Right lobe of liver (tissue), 6 donors: ENCODE results near the gene NADSYN1. TPM values are rescaled to one million over a fixed set of nuclear protein-coding genes. Genes with fewer than 3 reads are reported as not detected.

Experiments used
- ATAC-seq, 4 donors: fragments of 200-7000 bp; cut with Tn5 transposase; one replicate each; pipeline ENCODE4 v1.9.1; 2020; ENCODE audit warnings: mild to moderate bottlenecking in 4 of 4, moderate library complexity in 4 of 4
- DNase-seq, 3 donors: peaks; one replicate each; pipeline ENCODE4 v3.0.0-alpha.2; 2020
- H3K27ac ChIP-seq, 3 donors: fragments of 200-600 bp; one replicate each; pipeline ENCODE4 v1.8.0; 2022
- H3K27me3 ChIP-seq, 2 donors: fragments of 200-600 bp; one replicate each; pipeline ENCODE4 v1.8.0; 2022
- H3K36me3 ChIP-seq, 4 donors: fragments of 200-600 bp; sonication (generic) in 1 of 4; one replicate each; pipeline versions ENCODE4 v1.5.1 to v1.8.0; 2017 to 2022; ENCODE audit warnings: control low read depth in 1 of 4
- H3K4me1 ChIP-seq, 4 donors: fragments of 200-600 bp; sonication (generic) in 1 of 4; one replicate each; pipeline versions ENCODE4 v1.5.1 to v1.8.0; 2017 to 2022; ENCODE audit warnings: control low read depth in 1 of 4
- H3K4me3 ChIP-seq, 3 donors: fragments of 200-600 bp; one replicate each; pipeline ENCODE4 v1.8.0; 2022
- H3K9me3 ChIP-seq, 4 donors: fragments of 200-600 bp; sonication (generic) in 1 of 4; one replicate each; pipeline versions ENCODE4 v1.5.1 to v1.8.0; 2017 to 2022; ENCODE audit warnings: control low read depth in 1 of 4
- POLR2A ChIP-seq: fragments of 450-650 bp; IDR thresholded peaks from one replicate; pipeline ENCODE4 v1.6.1; 2017; ENCODE audit warnings: antibody characterized with exemption, mild to moderate bottlenecking
- WGBS: methylation state at CpG from one replicate; pipeline ENCODE4 v1.1.6; 2018; ENCODE audit warnings: low coverage, low lambda C conversion rate; ENCODE audit not compliant: insufficient coverage; ENCODE audit errors: missing lambda C conversion rate; 5-methylcytosine and 5-hydroxymethylcytosine counted together
- intact Hi-C, 2 donors: fragments of 100-400 bp; cut with DNase I; formaldehyde crosslinking; loops; one replicate each; pipeline versions ENCODE4 v1.11.2 to v1.14.1; 2022
- total RNA-seq, 6 experiments: library from RNA; depleted of rRNA in 2 of 6; stranded (reverse); fragments of >200 nt in 2 of 6; fragmentation: NEBNext Ultra II Directional in 3 of 6; extraction: Animal tissue kit (Norgen Biotek cat#: 25700) in 3 of 6; gene quantifications; one replicate each; pipeline versions ENCODE4 v1.1.0 to v1.2.4, GENCODE V29; 2016 to 2023
- TF ChIP-seq, protein P1 (sequence below), 4 donors: fragments of 200-600 bp in 3 of 4; fragments of 450-650 bp in 1 of 4; IDR thresholded peaks; one replicate each; pipeline versions ENCODE4 v1.5.1 to v1.8.0; 2016 to 2022; ENCODE audit warnings: antibody characterized with exemption in 4 of 4, mild to moderate bottlenecking in 2 of 4
- donor health status: DM: no; HTN: yes; CAD: no.
- donor health status: DM: no; HTN: no; CAD: no.
- donor health status: DM: no; HTN: no; CAD: no.
- donor health status: DM: no; HTN: yes; CAD: no.
- donor health status: DM: no; HTN: yes; CAD: no.

NADSYN1 gene
- total RNA-seq, 6 experiments from 2014 or later, result 26.4 to 54.7 (median 35.4) TPM

DNA sequence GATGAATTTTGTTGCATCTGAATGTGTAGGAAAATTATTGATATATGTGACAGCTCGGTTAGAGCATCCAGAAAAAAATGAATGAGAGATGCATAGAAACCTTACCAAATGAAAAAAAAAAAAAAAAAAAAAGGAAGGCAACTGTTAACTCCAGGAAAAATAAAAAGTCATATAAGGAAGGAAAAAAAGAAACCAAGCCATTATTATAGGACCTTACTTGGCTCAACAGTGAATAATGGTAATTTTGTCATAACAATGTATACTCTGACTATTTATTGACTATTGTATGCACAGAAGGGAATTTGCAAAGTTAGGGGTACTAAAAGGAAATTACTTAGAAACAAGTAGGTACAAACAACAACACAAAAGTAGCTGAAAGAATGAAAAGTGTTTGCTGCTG, 6.9 kb upstream of the NADSYN1 start:
- 91% methylated on average over 1 of the region's 1 CpG for WGBS
- ATAC-seq (no peak), DNase-seq (no peak)
- TF ChIP-seq, protein P1, sequence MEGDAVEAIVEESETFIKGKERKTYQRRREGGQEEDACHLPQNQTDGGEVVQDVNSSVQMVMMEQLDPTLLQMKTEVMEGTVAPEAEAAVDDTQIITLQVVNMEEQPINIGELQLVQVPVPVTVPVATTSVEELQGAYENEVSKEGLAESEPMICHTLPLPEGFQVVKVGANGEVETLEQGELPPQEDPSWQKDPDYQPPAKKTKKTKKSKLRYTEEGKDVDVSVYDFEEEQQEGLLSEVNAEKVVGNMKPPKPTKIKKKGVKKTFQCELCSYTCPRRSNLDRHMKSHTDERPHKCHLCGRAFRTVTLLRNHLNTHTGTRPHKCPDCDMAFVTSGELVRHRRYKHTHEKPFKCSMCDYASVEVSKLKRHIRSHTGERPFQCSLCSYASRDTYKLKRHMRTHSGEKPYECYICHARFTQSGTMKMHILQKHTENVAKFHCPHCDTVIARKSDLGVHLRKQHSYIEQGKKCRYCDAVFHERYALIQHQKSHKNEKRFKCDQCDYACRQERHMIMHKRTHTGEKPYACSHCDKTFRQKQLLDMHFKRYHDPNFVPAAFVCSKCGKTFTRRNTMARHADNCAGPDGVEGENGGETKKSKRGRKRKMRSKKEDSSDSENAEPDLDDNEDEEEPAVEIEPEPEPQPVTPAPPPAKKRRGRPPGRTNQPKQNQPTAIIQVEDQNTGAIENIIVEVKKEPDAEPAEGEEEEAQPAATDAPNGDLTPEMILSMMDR (IDR thresholded peaks at IDR 0.05), result no peak
- no peak for TF ChIP-seq POLR2A
- no peaks in the 10 kb centered on the region for H3K9me3 ChIP-seq
- intact Hi-C loops, result no loop called here
- no peak overlapping the region for H3K4me3 ChIP-seq
- peaks cover 0 to 45% (median 20%) of the 10 kb centered on the region in 4 donors for H3K36me3 ChIP-seq
- H3K4me1 ChIP-seq, result peaks cover 0 to 36% (median 5%) of the 10 kb centered on the region in 4 donors
- H3K27ac ChIP-seq, result no peak overlapping the region
- no peaks in the 10 kb centered on the region for H3K27me3 ChIP-seq

- ATAC-seq (peak; percentile 50 to 69 (median 54)), DNase-seq (peak in 2 of 3 donors; percentile 74 to 77)
- WGBS, result 30% methylated on average over 7 of the region's 9 CpGs
- no peaks in the 10 kb centered on the region for H3K9me3 ChIP-seq
- intact Hi-C loops, result no loop called here
- peak overlapping the region; percentile 69 to 85 (median 84) for H3K27ac ChIP-seq
- no peaks in the 10 kb centered on the region for H3K27me3 ChIP-seq
- H3K36me3 ChIP-seq, result peaks cover 0 to 36% (median 15%) of the 10 kb centered on the region in 4 donors
- H3K4me3 ChIP-seq, result peak overlapping the region; percentile 72 to 88 (median 72)
- H3K4me1 ChIP-seq, result peaks cover 0 to 46% (median 12%) of the 10 kb centered on the region in 4 donors
- TF ChIP-seq, protein P1 (IDR thresholded peaks at IDR 0.05), result no peak
- peak; percentile 74 for TF ChIP-seq POLR2A
Measured at GRCh38 chr11:71446942-71447688, 5.9 kb upstream of the NADSYN1 start.

- H3K36me3 ChIP-seq, result peaks cover 0 to 30% (median 12%) of the 10 kb centered on the region in 4 donors
- H3K4me3 ChIP-seq, result peak overlapping the region; percentile 72 to 88 (median 72)
- ATAC-seq (peak; percentile 6 to 26 (median 14)), DNase-seq (no peak)
- peaks cover 3 to 47% (median 13%) of the 10 kb centered on the region in 4 donors for H3K4me1 ChIP-seq
- TF ChIP-seq POLR2A, result no peak
- TF ChIP-seq, protein P1 (IDR thresholded peaks at IDR 0.05), result no peak
- 1% methylated on average over 14 of the region's 31 CpGs for WGBS
- H3K27me3 ChIP-seq, result no peaks in the 10 kb centered on the region
- H3K9me3 ChIP-seq, result no peaks in the 10 kb centered on the region
- intact Hi-C loops, result no loop called here
- peak overlapping the region; percentile 69 to 85 (median 84) for H3K27ac ChIP-seq
Measured at GRCh38 chr11:71447791-71448256, 5.2 kb upstream of the NADSYN1 start.

GRCh38 chr11:71448257-71449171, 4.5 kb upstream of the NADSYN1 start, which contains the start of gene DHCR7:
Gene DHCR7, minus strand, starts transcription at chr11:71448393. Its CDS starts 3,441 bp downstream, at chr11:71444952.
- ATAC-seq, result peak; percentile 73 to 87 (median 80)
- Histone ChIP-seq H3K36me3 (peaks cover 0 to 23% (median 8%) of the 10 kb centered on the region in 4 donors), H3K4me3 (peak within 1 kb of the TSS; percentile 72 to 88 (median 72)), H3K27me3 (no peaks in the 10 kb centered on the region), H3K9me3 (no peaks in the 10 kb centered on the region), H3K4me1 (peaks cover 3 to 48% (median 13%) of the 10 kb centered on the region in 4 donors), H3K27ac (peak within 1 kb of the TSS; percentile 69 to 85 (median 84))
- peak; percentile 98 to 99 (median 99) for DNase-seq
- intact Hi-C loops, result no loop called here
- WGBS, result 0% methylated on average over 14 of the region's 78 CpGs
- TF ChIP-seq, protein P1 (IDR thresholded peaks at IDR 0.05), result peak in 2 of 4 donors; percentile 5 to 8
- peak; percentile 77 for TF ChIP-seq POLR2A
